Measurements from ENCODE around the gene SLC22A4. TPM values are rescaled to one million over a fixed set of nuclear protein-coding genes. Genes with fewer than 3 reads are reported as not detected.

Gene SLC22A4
- total RNA-seq, 1 donor: 2.9 TPM

- H3K9me3 ChIP-seq (ENCODE audit: low read depth, low read length): no peaks in the 10 kb centered on the region
- H3K79me2 ChIP-seq (ENCODE audit: insufficient read depth, low read length): peaks cover 60% of the 10 kb centered on the region
- H3K27ac ChIP-seq (ENCODE audit: low read depth, low read length): peak overlapping the region; percentile 98
- H3K36me3 ChIP-seq (ENCODE audit: insufficient read depth, low read length): peaks cover 27% of the 10 kb centered on the region
- H3K4me3 ChIP-seq (ENCODE audit: insufficient read depth, low read length): peak overlapping the region; percentile 81
- H3K4me1 ChIP-seq (ENCODE audit: insufficient read depth, low read length): peaks cover 62% of the 10 kb centered on the region
- peaks cover 43% of the 10 kb centered on the region for H4K20me1 ChIP-seq (ENCODE audit: insufficient read depth, low read length)
- H2AFZ ChIP-seq (ENCODE audit: low read length): peak overlapping the region; percentile 6
- DNase-seq (ENCODE audit: insufficient read length, low spot score, missing footprints): peak; percentile 96
- no peak for TF ChIP-seq CTCF (IDR thresholded peaks at IDR 0.05; ENCODE audit: extremely low read depth, low read depth, low read length)
- no peaks in the 10 kb centered on the region for H3K27me3 ChIP-seq (ENCODE audit: insufficient read depth, low read length)
- peak overlapping the region; percentile 98 for H3K4me2 ChIP-seq (ENCODE audit: insufficient read depth, low read length)
Observed at GRCh38 chr5:132258102-132259068, 35.8 kb upstream of the SLC22A4 start.

GRCh38 chr5:132259069-132259851, 34.9 kb upstream of the SLC22A4 start:
- peaks cover 70% of the 10 kb centered on the region for H3K4me1 ChIP-seq (ENCODE audit: insufficient read depth, low read length)
- peaks cover 51% of the 10 kb centered on the region for H4K20me1 ChIP-seq (ENCODE audit: insufficient read depth, low read length)
- peak; percentile 96 for DNase-seq (ENCODE audit: insufficient read length, low spot score, missing footprints)
- TF ChIP-seq CTCF (IDR thresholded peaks at IDR 0.05; ENCODE audit: extremely low read depth, low read depth, low read length): no peak
- no peaks in the 10 kb centered on the region for H3K9me3 ChIP-seq (ENCODE audit: low read depth, low read length)
- peak overlapping the region; percentile 81 for H3K4me3 ChIP-seq (ENCODE audit: insufficient read depth, low read length)
- H3K4me2 ChIP-seq (ENCODE audit: insufficient read depth, low read length): peak overlapping the region; percentile 98
- no peak overlapping the region for H2AFZ ChIP-seq (ENCODE audit: low read length)
- peaks cover 28% of the 10 kb centered on the region for H3K36me3 ChIP-seq (ENCODE audit: insufficient read depth, low read length)
- H3K27ac ChIP-seq (ENCODE audit: low read depth, low read length): peak overlapping the region; percentile 98
- H3K27me3 ChIP-seq (ENCODE audit: insufficient read depth, low read length): no peaks in the 10 kb centered on the region
- H3K79me2 ChIP-seq (ENCODE audit: insufficient read depth, low read length): peaks cover 60% of the 10 kb centered on the region

GRCh38 chr5:132260051-132260450, 34.1 kb upstream of the SLC22A4 start:
- Histone ChIP-seq H3K4me2 (ENCODE audit: insufficient read depth, low read length) (peak overlapping the region; percentile 98), H3K4me1 (ENCODE audit: insufficient read depth, low read length) (peaks cover 72% of the 10 kb centered on the region), H3K79me2 (ENCODE audit: insufficient read depth, low read length) (peaks cover 67% of the 10 kb centered on the region), H3K9me3 (ENCODE audit: low read depth, low read length) (no peaks in the 10 kb centered on the region), H3K27ac (ENCODE audit: low read depth, low read length) (peak overlapping the region; percentile 98), H3K27me3 (ENCODE audit: insufficient read depth, low read length) (no peaks in the 10 kb centered on the region), H4K20me1 (ENCODE audit: insufficient read depth, low read length) (peaks cover 52% of the 10 kb centered on the region), H2AFZ (ENCODE audit: low read length) (no peak overlapping the region), H3K4me3 (ENCODE audit: insufficient read depth, low read length) (peak overlapping the region; percentile 81), H3K36me3 (ENCODE audit: insufficient read depth, low read length) (peaks cover 33% of the 10 kb centered on the region)
- DNase-seq (ENCODE audit: insufficient read length, low spot score, missing footprints): no peak
- TF ChIP-seq CTCF (IDR thresholded peaks at IDR 0.05; ENCODE audit: extremely low read depth, low read depth, low read length): no peak

All from osteoblast (primary cell).